Loucy (cell line): ENCODE measurements around the gene NUP85.

Experiments used
- CTCF ChIP-seq: fragments of 200-600 bp; sonication (generic); conservative IDR thresholded peaks from 2 replicates; pipeline ENCODE4 v1.5.1; 2014; ENCODE audit warnings: mild to moderate bottlenecking, antibody characterized with exemption, low read length
- EZH2phosphoT487 ChIP-seq: fragments of 200-600 bp; IDR thresholded peaks from 2 replicates; pipeline ENCODE4 v1.6.1; 2018; ENCODE audit warnings: antibody characterized with exemption, mild to moderate bottlenecking, moderate library complexity, borderline replicate concordance

GRCh38 chr17:75168998-75169397, 36.5 kb upstream of the NUP85 start:
- no peak for TF ChIP-seq CTCF
- TF ChIP-seq EZH2phosphoT487 = no peak
